ENCODE measurements around the gene CHMP1B. TPM values are rescaled to one million over a fixed set of nuclear protein-coding genes. Genes with fewer than 3 reads are reported as not detected.

Gene CHMP1B
- total and polyA plus RNA-seq, 2 experiments from 2014 or later, result 42.8 to 46.9 TPM

- Histone ChIP-seq H3K9me3 (ENCODE audit: low read depth) (no peaks in the 10 kb centered on the region), H3K36me3 (no peaks in the 10 kb centered on the region), H3K4me3 (no peak overlapping the region), H3K27ac (no peak overlapping the region), H3K27me3 (no peaks in the 10 kb centered on the region), H3K4me1 (ENCODE audit: low read depth) (no peaks in the 10 kb centered on the region)
- TF ChIP-seq CTCF (IDR thresholded peaks at IDR 0.05; ENCODE audit: low read depth, low read length), result no peak
- DNase-seq (ENCODE audit: low read depth in 1 of 2, low spot score in 1 of 2), result no peak
Observed at GRCh38 chr18:11868230-11868629, 17.0 kb downstream of the CHMP1B start.

GRCh38 chr18:11871501-11871900 is 20.3 kb downstream of the CHMP1B start:
- H3K27me3 ChIP-seq, result no peaks in the 10 kb centered on the region
- no peaks in the 10 kb centered on the region for H3K9me3 ChIP-seq (ENCODE audit: low read depth)
- no peaks in the 10 kb centered on the region for H3K4me1 ChIP-seq (ENCODE audit: low read depth)
- DNase-seq (ENCODE audit: low read depth in 1 of 2, low spot score in 1 of 2), result no peak
- no peaks in the 10 kb centered on the region for H3K36me3 ChIP-seq
- no peak for TF ChIP-seq CTCF (IDR thresholded peaks at IDR 0.05; ENCODE audit: low read depth, low read length)
- no peak overlapping the region for H3K27ac ChIP-seq
- H3K4me3 ChIP-seq, result no peak overlapping the region

- H3K4me3 ChIP-seq, result no peak overlapping the region
- H3K36me3 ChIP-seq, result no peaks in the 10 kb centered on the region
- TF ChIP-seq CTCF (IDR thresholded peaks at IDR 0.05; ENCODE audit: low read depth, low read length), result peak; percentile 35
- no peaks in the 10 kb centered on the region for H3K9me3 ChIP-seq (ENCODE audit: low read depth)
- H3K27ac ChIP-seq, result peak overlapping the region; percentile 41
- H3K27me3 ChIP-seq, result no peaks in the 10 kb centered on the region
- H3K4me1 ChIP-seq (ENCODE audit: low read depth), result no peaks in the 10 kb centered on the region
- peak; percentile 47 to 72 for DNase-seq (ENCODE audit: low read depth in 1 of 2, low spot score in 1 of 2)
Observed at GRCh38 chr18:11872479-11873136, 21.4 kb downstream of the CHMP1B start.

- Histone ChIP-seq H3K4me1 (ENCODE audit: low read depth) (no peaks in the 10 kb centered on the region), H3K36me3 (no peaks in the 10 kb centered on the region)
- DNase-seq (ENCODE audit: low read depth in 1 of 2, low spot score in 1 of 2), result no peak
Observed at GRCh38 chr18:11873670-11874340, 22.6 kb downstream of the CHMP1B start.

GRCh38 chr18:11874676-11875075 is 23.5 kb downstream of the CHMP1B start:
- Histone ChIP-seq H3K36me3 (no peaks in the 10 kb centered on the region), H3K9me3 (ENCODE audit: low read depth) (no peaks in the 10 kb centered on the region)
- TF ChIP-seq CTCF (IDR thresholded peaks at IDR 0.05; ENCODE audit: low read depth, low read length), result no peak

More at GRCh38 chr18:11873670-11874340, 22.6 kb downstream of the CHMP1B start:
- Histone ChIP-seq H3K27me3 (no peaks in the 10 kb centered on the region), H3K9me3 (ENCODE audit: low read depth) (no peaks in the 10 kb centered on the region), H3K27ac (no peak overlapping the region), H3K4me3 (no peak overlapping the region)
- TF ChIP-seq CTCF (IDR thresholded peaks at IDR 0.05; ENCODE audit: low read depth, low read length), result no peak

More at GRCh38 chr18:11874676-11875075, 23.5 kb downstream of the CHMP1B start:
- Histone ChIP-seq H3K4me3 (no peak overlapping the region), H3K4me1 (ENCODE audit: low read depth) (no peaks in the 10 kb centered on the region), H3K27me3 (no peaks in the 10 kb centered on the region), H3K27ac (no peak overlapping the region)
- DNase-seq (ENCODE audit: low read depth in 1 of 2, low spot score in 1 of 2), result no peak
